GM23338 (cell line): ENCODE measurements around the gene HSPA12B. TPM values are rescaled to one million over a fixed set of nuclear protein-coding genes. Genes with fewer than 3 reads are reported as not detected.

Experiments used
- ATAC-seq: fragments of 200-7000 bp; cut with Tn5 transposase; 3 replicates; pipeline ENCODE4 v1.9.1; 2020
- DNase-seq: peaks from one replicate; pipeline ENCODE4 v3.0.0-alpha.2; 2015; ENCODE audit warnings: low spot score
- H2AFZ ChIP-seq: fragments of 200-600 bp; sonication (generic); 2 replicates; pipeline ENCODE4 v1.8.0; 2016; ENCODE audit warnings: antibody characterized with exemption, mild to moderate bottlenecking, moderate library complexity
- H3F3A ChIP-seq: fragments of 200-600 bp; sonication (generic); replicated peaks from 2 replicates; pipeline ENCODE4 v1.8.0; 2017; ENCODE audit warnings: antibody characterized with exemption, mixed run types, low read depth
- H3K27ac ChIP-seq: fragments of 200-600 bp; sonication (generic); 2 replicates; pipeline ENCODE4 v1.6.1; 2016; ENCODE audit warnings: low read depth
- H3K27me3 ChIP-seq: fragments of 200-600 bp; sonication (generic); 2 replicates; pipeline ENCODE4 v1.8.0; 2016; ENCODE audit warnings: mild to moderate bottlenecking, mixed run types, moderate library complexity; ENCODE audit not compliant: insufficient read depth
- H3K36me3 ChIP-seq: fragments of 200-600 bp; sonication (generic); 2 replicates; pipeline ENCODE4 v1.8.0; 2016; ENCODE audit warnings: mild to moderate bottlenecking; ENCODE audit not compliant: insufficient read depth
- H3K4me1 ChIP-seq: fragments of 200-600 bp; sonication (generic); 2 replicates; pipeline ENCODE4 v1.8.0; 2016; ENCODE audit warnings: mild to moderate bottlenecking, moderate library complexity; ENCODE audit not compliant: insufficient read depth
- H3K4me2 ChIP-seq: fragments of 200-600 bp; sonication (generic); 2 replicates; pipeline ENCODE4 v1.7.1; 2017; ENCODE audit warnings: mixed run types
- H3K4me3 ChIP-seq: fragments of 200-600 bp; sonication (generic); 2 replicates; pipeline ENCODE4 v1.6.1; 2016; ENCODE audit warnings: mixed run types
- H3K79me2 ChIP-seq: fragments of 200-600 bp; sonication (generic); replicated peaks from 2 replicates; pipeline ENCODE4 v1.8.0; 2017; ENCODE audit warnings: mild to moderate bottlenecking; ENCODE audit not compliant: insufficient read depth
- H3K9me2 ChIP-seq: fragments of 200-600 bp; sonication (generic); 2 replicates; pipeline ENCODE4 v1.8.0; 2017; ENCODE audit not compliant: insufficient read depth
- H4K20me1 ChIP-seq: fragments of 200-600 bp; sonication (generic); replicated peaks from 2 replicates; pipeline ENCODE4 v1.8.0; 2017; ENCODE audit warnings: mild to moderate bottlenecking; ENCODE audit not compliant: insufficient read depth
- H3K27ac Mint-ChIP-seq: 2 replicates; pipeline ENCODE4 v1.8.0; 2020; ENCODE audit warnings: inconsistent platforms, mild to moderate bottlenecking, moderate library complexity, mixed read lengths
- H3K27me3 Mint-ChIP-seq: 3 replicates; pipeline ENCODE4 v1.8.0; 2022; ENCODE audit warnings: low read depth, mild to moderate bottlenecking, moderate library complexity, mixed read lengths, inconsistent platforms; ENCODE audit not compliant: insufficient read depth, poor library complexity
- H3K36me3 Mint-ChIP-seq: 3 replicates; pipeline ENCODE4 v1.8.0; 2021; ENCODE audit warnings: low read depth, mild to moderate bottlenecking, inconsistent platforms, moderate library complexity, mixed read lengths
- H3K4me1 Mint-ChIP-seq: 3 replicates; pipeline ENCODE4 v1.8.0; 2020; ENCODE audit warnings: mild to moderate bottlenecking, inconsistent platforms, mixed read lengths
- H3K4me3 Mint-ChIP-seq: 3 replicates; pipeline ENCODE4 v1.8.0; 2021; ENCODE audit warnings: moderate library complexity, mild to moderate bottlenecking, inconsistent platforms, mixed read lengths
- H3K9me3 Mint-ChIP-seq: 3 replicates; pipeline ENCODE4 v1.8.0; 2020; ENCODE audit warnings: moderate library complexity, mild to moderate bottlenecking, inconsistent platforms, mixed read lengths
- CREB1 ChIP-seq: fragments of 250-450 bp; sonication (Bioruptor Pico); IDR thresholded peaks from 2 replicates; pipeline ENCODE4 v1.5.0; 2020; ENCODE audit warnings: low read depth, mild to moderate bottlenecking, moderate library complexity
- CTCF ChIP-seq, 2 experiments: fragments of 200-600 bp in 1 of 2; sonication (generic) in 1 of 2; conservative IDR thresholded peaks; 2 replicates each; pipeline versions ENCODE4 v1.5.1 to v1.6.1; 2016 to 2017; ENCODE audit warnings: antibody characterized with exemption in 2 of 2, low read depth in 2 of 2, mild to moderate bottlenecking in 2 of 2, moderate library complexity in 1 of 2
- ETS1 ChIP-seq: IDR thresholded peaks from 2 replicates; pipeline ENCODE4 v1.6.1; 2016; ENCODE audit warnings: antibody characterized with exemption
- EZH2 ChIP-seq: fragments of 200-600 bp; sonication (generic); IDR thresholded peaks from one replicate; pipeline ENCODE4 v1.8.0; 2017; ENCODE audit warnings: antibody characterized with exemption, mild to moderate bottlenecking, low read depth; ENCODE audit not compliant: unreplicated experiment
- POLR2AphosphoS5 ChIP-seq: IDR thresholded peaks from 2 replicates; pipeline ENCODE4 v1.6.1; 2016; ENCODE audit warnings: antibody characterized with exemption, low read depth
- REST ChIP-seq: IDR thresholded peaks from one replicate; pipeline ENCODE4 v1.6.1; 2018; ENCODE audit warnings: antibody characterized with exemption; ENCODE audit not compliant: unreplicated experiment
- STAT1 ChIP-seq: IDR thresholded peaks from one replicate; pipeline ENCODE4 v1.6.1; 2016; ENCODE audit warnings: antibody characterized with exemption; ENCODE audit not compliant: unreplicated experiment
- ZNF114 ChIP-seq: fragments of 250-450 bp; sonication (Bioruptor Pico); IDR thresholded peaks from 2 replicates; pipeline ENCODE4 v1.5.0; 2020; ENCODE audit warnings: mild to moderate bottlenecking, moderate library complexity
- ZNF331 ChIP-seq: fragments of 250-450 bp; sonication (Bioruptor Pico); IDR thresholded peaks from 2 replicates; pipeline ENCODE4 v1.5.0; 2020; ENCODE audit warnings: low read depth, mild to moderate bottlenecking, moderate library complexity
- long read RNA-seq: library from polyadenylated mRNA; unstranded; transcript quantifications from one replicate; pipeline ENCODE4 v2.0.0, GENCODE V29; 2020; ENCODE audit not compliant: unreplicated experiment
- polyA plus RNA-seq: library from polyadenylated mRNA; unstranded; fragments of >200 nt; fragmentation: Nextera tagmentation; extraction: Ambion mirVana; gene quantifications from 2 replicates; pipeline ENCODE4 v1.2.1, GENCODE V29; 2016
- total RNA-seq: library from RNA; depleted of rRNA; stranded (reverse); fragments of >200 nt; shearing (Covaris generic); gene quantifications from 2 replicates; pipeline ENCODE4 v1.2.3, GENCODE V29; 2014; rRNA removed

Gene HSPA12B
- total RNA-seq = 6.4 and 6.5 TPM in 2 replicates
- polyA plus RNA-seq = 2.8 and 3.3 TPM in 2 replicates
- long read RNA-seq, partial matches to known transcripts = 1 of 2 reads
- long read RNA-seq, other reads (novel, unspliced or antisense) = 0 of 2 reads

GRCh38 chr20:3732327-3733118 lies at the start of gene HSPA12B:
Gene HSPA12B, plus strand, starts transcription at chr20:3732685. Its CDS starts 5,990 bp downstream, at chr20:3738675.
- no peak within 1 kb of the TSS for H3K27ac ChIP-seq

GRCh38 chr20:3685341-3685740 lies 47.1 kb upstream of the HSPA12B start:
- peaks cover 30% of the 10 kb centered on the region for H3K27me3 Mint-ChIP-seq
- Histone ChIP-seq H3K9me2 (0 out of 2 replicates have a peak, but pooled peaks cover 3% of the 10 kb centered on the region), H3K36me3 (no peaks in the 10 kb centered on the region), H3K27me3 (peaks cover 33% of the 10 kb centered on the region), H3F3A (0 out of 2 replicates have a peak, but pooled peaks cover 3% of the 10 kb centered on the region), H3K4me1 (peaks cover 26% of the 10 kb centered on the region), H3K4me3 (0 out of 2 replicates have a peak overlapping the region, but pooled peaks have one; percentile 9), H4K20me1 (no peaks in the 10 kb centered on the region), H3K79me2 (no peaks in the 10 kb centered on the region), H3K27ac (no peak overlapping the region), H2AFZ (no peak overlapping the region), H3K4me2 (peak overlapping the region; percentile 70; the same call in 1 of the 2 replicates)
- DNase-seq = no peak
- H3K4me1 Mint-ChIP-seq = peaks cover 32% of the 10 kb centered on the region
- no peak for ATAC-seq
- H3K36me3 Mint-ChIP-seq = no peaks in the 10 kb centered on the region
- H3K27ac Mint-ChIP-seq = no peak overlapping the region
- no peaks in the 10 kb centered on the region for H3K9me3 Mint-ChIP-seq
- H3K4me3 Mint-ChIP-seq = no peak overlapping the region
- no peak for TF ChIP-seq POLR2AphosphoS5
- TF ChIP-seq EZH2 = no peak
- TF ChIP-seq ETS1 = no peak
- no peak for TF ChIP-seq ZNF331 (CRISPR knock-in tag)
- TF ChIP-seq STAT1 = no peak
- TF ChIP-seq CTCF (conservative IDR thresholded peaks at IDR 0.05; ENCODE audit: low read depth in 2 of 2) = no peak
- no peak for TF ChIP-seq REST
- TF ChIP-seq CREB1 (CRISPR knock-in tag) = no peak

More at GRCh38 chr20:3732327-3733118, at the start of gene HSPA12B:
- H3K4me1 Mint-ChIP-seq = peaks cover 14% of the 10 kb centered on the region
- no peak within 1 kb of the TSS for H3K27ac Mint-ChIP-seq
- Histone ChIP-seq H4K20me1 (no peaks in the 10 kb centered on the region), H3K4me3 (peak within 1 kb of the TSS; percentile 61), H3K36me3 (no peaks in the 10 kb centered on the region), H3K79me2 (no peaks in the 10 kb centered on the region), H3K4me1 (peaks cover 13% of the 10 kb centered on the region), H3K4me2 (peak within 1 kb of the TSS; percentile 81), H3F3A (no peaks in the 10 kb centered on the region), H2AFZ (peak within 1 kb of the TSS; percentile 86), H3K27me3 (peaks cover 30% of the 10 kb centered on the region), H3K9me2 (no peaks in the 10 kb centered on the region)
- DNase-seq (peak; percentile 79), ATAC-seq (peak; percentile 67)
- TF ChIP-seq ZNF114 (CRISPR knock-in tag) (no peak), CREB1 (CRISPR knock-in tag) (no peak)
- H3K4me3 Mint-ChIP-seq = peak within 1 kb of the TSS; percentile 58
- H3K9me3 Mint-ChIP-seq = no peaks in the 10 kb centered on the region; the same call in 2 of the 3 replicates
- no peaks in the 10 kb centered on the region; the same call in 2 of the 3 replicates for H3K36me3 Mint-ChIP-seq
- H3K27me3 Mint-ChIP-seq = peaks cover 31% of the 10 kb centered on the region
